Prostate gland (tissue), 2 donors: ENCODE results near the gene CAPN11.

ENCODE experiments used
- CTCF ChIP-seq, 4 experiments: fragments of 200-600 bp in 2 of 4; fragments of 450-650 bp in 2 of 4; sonication (generic) in 2 of 4; IDR thresholded peaks; 1 replicate in 3 of 4; 2 replicates in 1 of 4; pipeline ENCODE4 v1.5.1; 2016 to 2019; ENCODE audit warnings: antibody characterized with exemption in 4 of 4, mild to moderate bottlenecking in 2 of 4, moderate library complexity in 2 of 4
- POLR2A ChIP-seq: fragments of 450-650 bp; IDR thresholded peaks from one replicate; pipeline ENCODE4 v1.6.1; 2016; ENCODE audit warnings: antibody characterized with exemption, mild to moderate bottlenecking

- TF ChIP-seq CTCF (IDR thresholded peaks at IDR 0.05) (no peak), POLR2A (no peak)
Measured at GRCh38 chr6:44193307-44193910, 34.8 kb downstream of the CAPN11 start.
